GDM1 (cell line): ENCODE measurements around the gene ATP6V1B1.

Source experiments
- DNase-seq: peaks from one replicate; lab custom pipeline; 2025; lab: John Stamatoyannopoulos, UW

Gene ATP6V1B1

GRCh38 chr2:70966681-70967080, 31.0 kb downstream of the ATP6V1B1 start:
- no peak for DNase-seq

DNA sequence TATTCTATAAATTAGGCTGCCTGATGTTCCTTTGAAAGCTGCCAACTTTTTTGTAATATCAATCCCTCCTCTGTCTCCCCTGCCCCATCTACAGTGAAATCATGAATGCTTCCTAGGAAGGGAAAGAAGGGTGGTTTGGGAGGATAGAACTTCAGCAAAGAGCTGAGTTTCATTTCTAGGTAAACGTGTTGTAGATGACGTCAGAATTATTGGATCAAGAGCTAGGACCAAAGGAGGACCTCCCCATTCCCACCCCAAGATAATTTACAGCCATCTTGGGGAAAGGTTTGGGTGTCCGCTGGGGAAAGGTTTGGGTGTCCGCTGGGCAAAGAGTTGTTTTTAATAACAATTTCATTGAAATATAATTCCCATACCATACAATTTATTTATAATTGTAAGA, 31.5 kb downstream of the ATP6V1B1 start:
- DNase-seq: no peak

DNA sequence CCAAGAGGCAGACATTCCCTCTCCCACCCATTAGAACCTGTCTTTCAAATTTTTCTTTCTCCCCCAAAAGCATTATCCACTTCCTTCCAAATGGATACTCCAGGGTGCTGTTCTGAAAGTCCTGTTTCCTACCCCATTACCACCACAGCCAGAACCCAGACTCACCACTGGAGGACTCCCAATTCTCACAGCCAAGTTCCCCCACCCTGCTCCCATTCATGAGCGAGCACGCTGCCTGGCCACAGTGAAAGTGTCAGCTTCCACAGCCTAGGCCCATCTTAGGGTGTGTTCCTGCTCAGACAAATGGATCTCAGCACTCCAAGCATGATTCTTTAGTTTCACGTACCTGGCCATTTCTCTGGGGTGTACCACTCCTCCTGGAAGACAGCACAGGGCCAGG, 38.9 kb downstream of the ATP6V1B1 start:
- no peak for DNase-seq

DNA sequence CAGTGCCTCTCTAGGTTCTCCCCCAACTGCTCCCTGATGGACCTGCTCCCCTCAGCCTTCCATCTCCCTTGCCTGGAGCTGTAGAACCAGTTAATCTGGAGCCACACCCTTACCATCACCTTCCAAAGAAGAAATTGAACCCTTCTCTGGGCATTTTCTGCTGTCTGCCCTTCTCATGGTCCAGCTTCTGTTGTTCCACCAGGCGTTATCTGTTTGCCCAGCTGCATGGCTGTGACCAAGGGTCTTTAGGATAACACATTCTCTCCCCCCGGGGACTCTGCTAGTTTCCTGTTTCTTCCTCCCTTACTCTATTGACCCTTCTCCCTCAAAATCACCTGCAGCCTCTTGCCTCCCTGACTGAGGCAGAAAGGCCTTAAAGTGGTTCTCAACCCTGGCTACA, 39.5 kb downstream of the ATP6V1B1 start:
- no peak for DNase-seq

DNA sequence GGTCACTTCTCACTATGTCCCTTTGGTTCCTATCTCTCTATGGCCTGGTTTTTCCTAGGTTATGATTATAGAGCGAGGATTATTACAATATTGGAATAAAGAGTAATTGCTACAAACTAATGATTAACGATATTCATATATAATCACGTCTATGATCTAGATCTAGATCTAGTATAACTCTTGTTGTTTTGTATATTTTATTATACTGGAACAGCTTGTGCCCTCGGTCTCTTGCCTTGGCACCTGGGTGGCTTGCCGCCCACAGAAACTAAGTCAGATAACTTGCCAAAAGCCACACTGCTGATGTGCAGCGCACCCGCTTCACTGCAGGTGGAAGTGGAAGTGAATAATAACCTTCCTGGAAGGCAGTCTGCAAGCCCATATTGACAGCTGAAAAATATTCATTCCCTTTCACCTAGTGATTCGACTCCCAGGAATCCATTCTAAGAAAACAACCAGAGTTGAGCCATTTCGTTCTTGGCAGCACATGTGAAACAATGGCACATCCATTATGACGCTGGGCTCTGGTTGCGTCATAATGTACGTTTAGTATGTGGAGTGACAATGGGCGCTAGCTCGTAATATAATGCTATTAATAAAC, 42.0 kb downstream of the ATP6V1B1 start:
- no peak for DNase-seq

- no peak for DNase-seq
Measured at GRCh38 chr2:70978341-70979179, 42.9 kb downstream of the ATP6V1B1 start, which contains the start of gene ANKRD53. ANKRD53 (plus strand) TSS chr2:70978630; CDS start chr2:70978646, 16 bp downstream.

- no peak for DNase-seq
Measured at GRCh38 chr2:70979180-70979488, 43.4 kb downstream of the ATP6V1B1 start.

DNA sequence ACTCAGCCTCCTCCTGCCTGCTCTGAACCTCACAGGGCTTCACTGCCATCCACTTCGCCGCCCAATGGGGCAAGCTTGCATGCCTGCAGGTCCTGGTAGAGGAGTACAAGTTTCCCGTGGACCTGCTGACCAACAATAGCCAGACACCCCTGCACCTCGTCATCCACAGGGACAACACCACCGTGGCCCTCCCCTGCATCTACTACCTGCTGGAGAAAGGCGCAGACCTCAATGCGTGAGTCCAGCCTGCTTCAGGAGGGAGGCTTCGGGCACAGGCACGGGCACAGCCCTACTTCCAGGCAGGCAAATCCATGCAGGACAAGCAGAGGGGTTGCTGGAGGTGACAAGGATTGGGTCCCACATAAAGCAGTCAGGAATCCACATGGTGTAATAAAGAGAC, 43.9 kb downstream of the ATP6V1B1 start:
- no peak for DNase-seq

GRCh38 chr2:70981421-70981820, 45.7 kb downstream of the ATP6V1B1 start:
- DNase-seq: no peak

- no peak for DNase-seq
Measured at GRCh38 chr2:70981866-70982810, 46.4 kb downstream of the ATP6V1B1 start.

DNA sequence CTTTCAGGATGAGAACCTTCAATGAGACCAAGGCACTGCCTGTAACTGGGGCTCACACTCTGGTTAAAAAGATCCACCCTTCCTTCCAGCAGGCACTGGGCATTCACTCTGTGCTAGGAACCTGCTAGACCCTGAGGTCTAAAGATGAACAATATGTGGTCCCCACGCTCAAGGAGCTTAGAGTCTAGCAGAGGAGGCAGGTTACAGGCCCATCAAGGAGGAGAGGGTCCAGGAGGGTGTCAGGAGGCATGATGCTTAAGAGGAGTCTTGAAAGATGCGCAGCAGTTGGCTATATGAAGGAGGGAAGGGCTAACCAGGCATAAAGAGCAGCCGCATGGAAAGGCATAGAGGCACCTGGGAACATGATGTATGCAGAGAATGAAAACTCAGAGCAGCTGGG, 47.3 kb downstream of the ATP6V1B1 start:
- DNase-seq: no peak

DNA sequence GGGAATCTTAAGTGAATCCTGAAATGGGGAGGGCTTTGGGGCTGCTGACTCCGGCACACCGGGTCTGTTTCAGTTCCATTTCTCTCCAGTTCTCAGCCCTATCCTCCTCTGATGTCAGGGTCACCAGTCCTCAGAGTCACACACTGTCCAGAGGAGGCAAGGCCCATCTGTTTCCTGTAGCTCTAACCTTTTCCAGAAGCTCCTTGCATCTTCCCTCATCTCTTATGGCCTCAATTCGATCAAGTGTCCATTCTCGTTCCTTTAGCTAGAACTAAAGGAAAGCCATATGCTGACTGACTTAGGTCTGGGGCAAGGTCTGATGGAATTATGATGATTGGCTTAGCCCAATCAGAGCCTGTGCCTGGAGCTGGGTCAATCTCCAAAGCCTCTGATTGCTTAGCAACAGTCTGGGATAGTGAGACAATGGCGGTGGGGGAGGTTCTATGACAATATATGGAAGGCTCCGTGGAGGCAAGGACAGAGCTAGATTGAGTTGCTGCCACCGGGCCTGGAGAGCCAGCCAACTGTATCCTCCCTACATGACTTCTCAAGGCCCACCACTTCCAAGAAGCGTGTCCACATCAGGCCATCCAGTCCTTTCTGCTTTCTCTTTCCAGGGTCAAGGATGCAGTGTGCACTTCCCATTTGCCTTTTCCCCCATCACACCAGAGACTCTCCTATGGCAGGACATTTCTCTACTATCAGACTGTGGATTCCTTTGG, 48.0 kb downstream of the ATP6V1B1 start:
- DNase-seq: no peak

DNA sequence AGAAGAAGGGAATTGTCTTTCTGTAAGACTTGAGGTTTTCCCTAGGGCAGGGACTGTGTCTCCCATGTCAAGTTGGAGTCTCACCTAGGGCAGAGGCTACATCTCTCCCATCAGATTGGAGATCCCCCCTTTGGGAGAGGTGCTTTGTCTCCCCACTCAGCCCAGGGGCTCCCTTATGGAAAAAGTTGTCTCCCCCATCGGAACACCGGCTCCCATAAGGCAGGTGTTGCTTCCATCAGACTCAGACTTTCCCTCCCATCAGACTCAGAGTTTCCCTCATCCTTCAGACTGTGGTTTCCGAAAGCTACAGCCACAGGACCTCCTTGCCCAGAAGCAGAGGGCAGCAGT, 48.5 kb downstream of the ATP6V1B1 start:
- DNase-seq: no peak

DNA sequence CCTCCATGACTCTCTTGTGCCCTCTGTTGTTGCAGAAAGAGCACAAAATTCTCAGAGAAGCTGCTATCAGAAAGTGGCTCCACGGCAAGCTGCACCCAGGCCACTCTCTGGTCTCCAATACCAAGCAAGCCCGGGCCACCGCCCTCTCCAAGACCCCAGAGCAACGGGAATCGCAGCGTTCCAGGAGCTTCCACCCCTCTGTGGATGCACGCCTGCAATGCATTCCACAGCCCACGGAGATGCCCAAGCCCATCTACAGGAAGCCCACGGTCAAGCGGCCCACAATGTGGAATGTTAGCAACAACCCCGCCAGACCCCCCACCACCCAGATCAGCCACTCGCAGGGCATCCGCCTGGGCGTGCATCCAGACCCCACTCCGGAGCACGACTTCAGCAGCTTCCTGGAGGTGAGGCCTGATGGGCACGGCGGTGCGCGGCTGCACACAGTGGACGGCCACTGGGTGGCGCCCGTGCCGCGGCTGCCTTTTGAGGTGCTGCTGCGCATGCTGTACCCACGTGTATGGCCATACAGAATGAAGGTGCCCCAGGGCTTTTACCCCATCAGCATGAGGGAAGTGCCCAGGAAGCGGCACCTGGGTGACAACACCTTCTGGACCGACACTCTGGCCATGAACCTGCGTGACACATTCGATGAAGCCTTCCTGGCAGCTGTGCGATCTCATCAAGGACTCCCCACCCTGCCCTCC, 49.0 kb downstream of the ATP6V1B1 start:
- DNase-seq: no peak

GRCh38 chr2:70985283-70985688, 49.6 kb downstream of the ATP6V1B1 start:
- no peak for DNase-seq

GRCh38 chr2:70985956-70986355, 50.3 kb downstream of the ATP6V1B1 start:
- DNase-seq: no peak

- DNase-seq: no peak
Measured at GRCh38 chr2:70986499-70987189, 50.9 kb downstream of the ATP6V1B1 start.

- DNase-seq: no peak
Measured at GRCh38 chr2:70987386-70987785, 51.7 kb downstream of the ATP6V1B1 start.

DNA sequence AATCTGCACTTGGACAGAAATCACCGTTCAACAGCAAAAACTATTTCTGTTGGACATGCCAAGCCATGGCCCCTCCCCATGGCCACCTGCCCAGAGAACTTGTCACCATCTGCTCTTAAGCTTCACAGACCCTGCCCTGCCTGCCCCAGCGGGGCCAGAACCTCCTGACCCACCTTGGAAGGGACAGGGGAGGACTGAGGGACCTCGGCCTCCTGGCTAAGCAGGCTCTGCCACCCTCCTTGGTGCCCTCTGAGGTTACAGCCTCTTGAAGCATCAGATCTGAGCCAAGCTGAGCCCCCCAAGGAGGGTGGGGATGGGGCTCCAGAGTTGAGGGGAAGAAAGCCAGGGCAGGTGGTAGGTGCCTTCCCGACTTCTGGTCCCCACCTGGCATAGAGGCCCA, 52.5 kb downstream of the ATP6V1B1 start:
- no peak for DNase-seq

DNA sequence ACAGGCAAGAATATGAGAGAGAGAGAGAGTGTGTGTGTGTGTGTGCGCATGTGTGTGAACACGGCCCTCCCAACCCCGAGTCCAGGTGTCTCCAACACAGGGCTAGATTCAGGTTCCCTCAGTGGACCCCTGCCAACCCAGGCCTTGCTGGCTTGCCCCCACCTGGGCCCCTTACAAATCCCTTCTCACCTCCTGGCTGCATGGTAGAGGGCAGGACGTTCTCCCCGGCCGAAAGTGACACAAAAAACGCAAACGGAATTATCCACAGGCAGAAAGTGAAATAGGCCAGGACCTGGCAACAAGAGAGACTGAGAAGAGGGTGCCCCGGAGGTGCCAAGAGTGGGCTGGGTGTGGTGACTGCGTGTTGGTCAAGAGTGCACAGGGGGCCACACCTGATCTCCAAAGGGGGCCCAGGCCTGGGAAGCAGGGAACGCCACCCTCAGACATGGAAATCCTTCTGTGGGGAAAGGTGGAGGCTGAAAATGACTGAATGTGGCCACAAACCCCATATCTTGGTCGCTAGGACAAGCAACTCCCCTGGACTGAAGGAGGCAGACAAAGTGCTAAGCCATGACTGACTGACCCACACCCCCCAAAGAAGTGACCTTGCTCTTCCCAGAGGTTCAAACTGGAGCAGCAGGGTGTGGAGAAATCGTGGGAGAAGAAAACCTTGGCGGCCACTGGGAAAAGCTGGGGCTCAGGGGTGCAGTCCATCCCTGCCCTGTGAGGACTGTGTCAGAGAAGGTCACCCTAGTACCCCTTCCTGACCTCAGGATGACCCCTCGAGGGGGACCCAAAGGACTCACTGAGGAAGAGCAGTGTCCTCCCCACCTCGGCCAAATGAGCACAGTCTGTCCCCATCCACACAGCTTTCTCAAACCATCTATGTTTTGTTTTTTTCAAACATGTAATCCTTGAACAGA, 53.3 kb downstream of the ATP6V1B1 start:
- DNase-seq: no peak
